ENCODE measurements around the gene KIF1A.
"Not testable (repeated sequence)": the region's sequence is repeated elsewhere in the genome, so short reads cannot be mapped to it uniquely, and the experiment has no call there.

DNA sequence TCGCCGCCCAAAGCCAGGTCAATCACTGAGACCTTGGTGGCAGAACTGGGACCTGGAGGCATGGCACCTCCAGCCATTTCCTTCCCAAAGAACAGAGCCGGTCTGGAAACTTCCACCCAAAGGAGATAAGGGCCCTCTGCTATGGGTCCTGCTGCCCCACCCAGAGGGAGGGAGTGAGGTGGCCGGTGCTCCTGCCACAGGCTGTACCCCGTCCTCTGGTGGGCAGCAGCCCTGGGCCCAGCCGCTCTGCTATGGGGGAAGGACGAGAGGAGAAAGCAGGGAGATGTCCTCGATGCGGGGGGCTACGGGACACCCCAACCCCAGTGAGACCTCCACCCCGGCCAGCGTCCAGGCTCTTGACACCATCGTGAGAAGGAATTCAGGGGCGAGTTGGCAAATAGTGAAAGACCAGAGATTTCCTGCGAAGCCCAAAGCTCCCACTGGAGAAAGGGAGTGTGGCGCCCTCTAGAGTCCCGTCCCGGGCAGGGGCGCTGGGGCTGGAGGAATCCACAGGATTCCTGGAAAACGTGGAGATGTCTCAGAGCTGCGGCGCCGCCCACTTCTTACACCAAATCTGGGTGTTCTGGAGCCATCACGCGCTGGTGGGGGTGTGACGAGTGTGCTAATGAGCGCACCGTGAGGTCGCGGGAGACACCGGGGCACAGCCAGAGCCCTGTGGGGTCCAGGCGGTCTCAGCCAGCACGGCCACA lies 121.0 kb downstream of the KIF1A start:
- TF ChIP-seq CTCF (IDR thresholded peaks at IDR 0.05; ENCODE audit: poor library complexity, severe bottlenecking); POLR2AphosphoS5 (IDR thresholded peaks at IDR 0.05); TAF1 (IDR thresholded peaks at IDR 0.05; ENCODE audit: low read depth); EP300 (conservative IDR thresholded peaks at IDR 0.05; ENCODE audit: poor library complexity, severe bottlenecking); EZH2 (IDR thresholded peaks at IDR 0.05; ENCODE audit: borderline replicate concordance, insufficient read depth, low read length, poor library complexity, severe bottlenecking); RAD21 (conservative IDR thresholded peaks at IDR 0.05); SMC3 (conservative IDR thresholded peaks at IDR 0.05; ENCODE audit: poor library complexity); MXI1 (conservative IDR thresholded peaks at IDR 0.05; ENCODE audit: poor library complexity, severe bottlenecking): not testable (repeated sequence)
- TF ChIP-seq, protein P1, sequence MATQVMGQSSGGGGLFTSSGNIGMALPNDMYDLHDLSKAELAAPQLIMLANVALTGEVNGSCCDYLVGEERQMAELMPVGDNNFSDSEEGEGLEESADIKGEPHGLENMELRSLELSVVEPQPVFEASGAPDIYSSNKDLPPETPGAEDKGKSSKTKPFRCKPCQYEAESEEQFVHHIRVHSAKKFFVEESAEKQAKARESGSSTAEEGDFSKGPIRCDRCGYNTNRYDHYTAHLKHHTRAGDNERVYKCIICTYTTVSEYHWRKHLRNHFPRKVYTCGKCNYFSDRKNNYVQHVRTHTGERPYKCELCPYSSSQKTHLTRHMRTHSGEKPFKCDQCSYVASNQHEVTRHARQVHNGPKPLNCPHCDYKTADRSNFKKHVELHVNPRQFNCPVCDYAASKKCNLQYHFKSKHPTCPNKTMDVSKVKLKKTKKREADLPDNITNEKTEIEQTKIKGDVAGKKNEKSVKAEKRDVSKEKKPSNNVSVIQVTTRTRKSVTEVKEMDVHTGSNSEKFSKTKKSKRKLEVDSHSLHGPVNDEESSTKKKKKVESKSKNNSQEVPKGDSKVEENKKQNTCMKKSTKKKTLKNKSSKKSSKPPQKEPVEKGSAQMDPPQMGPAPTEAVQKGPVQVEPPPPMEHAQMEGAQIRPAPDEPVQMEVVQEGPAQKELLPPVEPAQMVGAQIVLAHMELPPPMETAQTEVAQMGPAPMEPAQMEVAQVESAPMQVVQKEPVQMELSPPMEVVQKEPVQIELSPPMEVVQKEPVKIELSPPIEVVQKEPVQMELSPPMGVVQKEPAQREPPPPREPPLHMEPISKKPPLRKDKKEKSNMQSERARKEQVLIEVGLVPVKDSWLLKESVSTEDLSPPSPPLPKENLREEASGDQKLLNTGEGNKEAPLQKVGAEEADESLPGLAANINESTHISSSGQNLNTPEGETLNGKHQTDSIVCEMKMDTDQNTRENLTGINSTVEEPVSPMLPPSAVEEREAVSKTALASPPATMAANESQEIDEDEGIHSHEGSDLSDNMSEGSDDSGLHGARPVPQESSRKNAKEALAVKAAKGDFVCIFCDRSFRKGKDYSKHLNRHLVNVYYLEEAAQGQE (IDR thresholded peaks at IDR 0.05; ENCODE audit: borderline replicate concordance) = not testable (repeated sequence)
